ENCODE measurements around the gene KIF3C. TPM values are rescaled to one million over a fixed set of nuclear protein-coding genes. Genes with fewer than 3 reads are reported as not detected.

KIF3C gene
- total RNA-seq, 2 experiments from 2014 or later: 3.0 to 3.4 TPM

DNA sequence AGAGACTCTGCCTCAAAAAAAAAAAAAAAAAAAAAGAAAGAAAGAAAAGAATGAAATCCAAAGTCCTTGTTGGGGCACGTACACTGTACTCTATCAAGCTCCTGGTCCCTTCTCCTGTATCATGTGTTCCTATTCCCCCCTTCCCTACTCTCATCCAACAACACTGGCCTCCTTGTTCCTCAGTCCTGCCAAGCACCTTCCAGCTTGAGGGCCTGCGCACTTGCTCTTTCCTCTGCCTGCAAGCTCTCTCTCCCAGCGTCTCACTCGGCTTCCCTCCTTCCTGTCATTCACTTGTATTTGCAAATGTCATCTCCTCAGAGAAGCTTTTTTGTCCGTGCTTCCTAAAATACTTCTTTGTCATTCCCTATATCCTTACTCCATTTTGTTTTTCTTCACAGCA, 10.8 kb upstream of the KIF3C start:
- Mint-ChIP-seq H3K27ac (no peak overlapping the region), H3K4me3 (no peak overlapping the region), H3K4me1 (ENCODE audit: low read depth) (peaks cover 6% of the 10 kb centered on the region), H3K27me3 (ENCODE audit: low read depth) (no peaks in the 10 kb centered on the region), H3K36me3 (ENCODE audit: low read depth) (no peaks in the 10 kb centered on the region), H3K9me3 (no peaks in the 10 kb centered on the region)
- CTCF ChIA-PET: interaction anchor here (0.7 to 1.0 kb wide), 3 partner anchors 149 to 508 kb away, joined by 4 to 6 read pairs (median 5); no protein-coding TSS in a partner anchor
- no peak for DNase-seq
- intact Hi-C loops (cut with micrococcal nuclease): no loop called here

DNA sequence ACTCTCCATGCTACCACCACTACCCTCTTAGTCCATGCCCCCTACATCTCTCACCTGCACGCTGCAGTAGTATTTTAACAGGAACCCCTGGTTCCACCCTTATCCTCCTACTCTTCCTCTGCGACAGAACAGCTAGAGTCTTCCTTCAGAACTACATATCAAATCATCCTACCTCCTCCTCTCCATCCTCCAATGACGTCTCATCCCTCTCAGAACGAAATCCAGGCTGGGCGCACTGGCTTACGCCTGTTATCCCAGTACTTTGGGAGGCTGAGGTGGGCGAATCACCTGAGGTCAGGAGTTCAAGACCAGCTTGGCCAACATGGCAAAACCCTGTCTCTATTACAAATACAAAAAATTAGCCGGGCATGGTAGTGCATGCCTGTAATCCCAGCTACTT, 10.3 kb upstream of the KIF3C start:
- no peak for DNase-seq
- H3K9me3 Mint-ChIP-seq: no peaks in the 10 kb centered on the region
- intact Hi-C loops (cut with micrococcal nuclease): no loop called here
- no peak overlapping the region for H3K4me3 Mint-ChIP-seq
- no peaks in the 10 kb centered on the region for H3K36me3 Mint-ChIP-seq (ENCODE audit: low read depth)
- H3K27me3 Mint-ChIP-seq (ENCODE audit: low read depth): no peaks in the 10 kb centered on the region
- CTCF ChIA-PET: interaction anchor here (1.0 to 1.6 kb wide), 3 partner anchors 28 to 384 kb away, joined by 3 to 6 read pairs (median 4); no protein-coding TSS in a partner anchor
- no peak overlapping the region for H3K27ac Mint-ChIP-seq
- H3K4me1 Mint-ChIP-seq (ENCODE audit: low read depth): peaks cover 6% of the 10 kb centered on the region

DNA sequence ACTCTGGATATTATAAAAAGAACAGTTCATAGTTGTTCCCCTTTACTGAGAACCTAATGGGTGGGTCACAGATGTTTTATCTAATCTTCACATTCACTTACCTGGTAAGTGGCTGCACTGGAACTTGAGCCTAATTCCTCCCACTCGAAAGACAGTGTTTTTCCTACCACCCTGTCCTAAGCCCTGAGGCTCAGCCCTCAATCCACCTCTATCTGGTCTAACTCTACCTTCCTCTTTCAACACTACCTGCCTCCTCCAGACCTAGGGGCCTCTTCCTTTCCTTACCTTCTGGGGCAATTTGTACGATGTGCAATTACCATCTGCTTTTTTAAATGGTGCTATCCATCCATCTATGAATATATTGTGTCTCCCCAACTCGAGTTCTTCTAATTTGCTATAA, 9.7 kb upstream of the KIF3C start:
- H3K4me1 Mint-ChIP-seq (ENCODE audit: low read depth): peaks cover 6% of the 10 kb centered on the region
- no peak overlapping the region for H3K27ac Mint-ChIP-seq
- no peaks in the 10 kb centered on the region for H3K27me3 Mint-ChIP-seq (ENCODE audit: low read depth)
- no peak for DNase-seq
- no peaks in the 10 kb centered on the region for H3K36me3 Mint-ChIP-seq (ENCODE audit: low read depth)
- H3K4me3 Mint-ChIP-seq: no peak overlapping the region
- intact Hi-C loops (cut with micrococcal nuclease): loop anchor here (1.0 to 2.0 kb wide), 6 partner anchors 41 to 477 kb away; no protein-coding TSS in a partner anchor
- CTCF ChIA-PET: interaction anchor here (0.6 to 2.3 kb wide), 24 partner anchors 10 to 384 kb away, joined by 3 to 35 read pairs (median 4); no protein-coding TSS in a partner anchor
- H3K9me3 Mint-ChIP-seq: no peaks in the 10 kb centered on the region

DNA sequence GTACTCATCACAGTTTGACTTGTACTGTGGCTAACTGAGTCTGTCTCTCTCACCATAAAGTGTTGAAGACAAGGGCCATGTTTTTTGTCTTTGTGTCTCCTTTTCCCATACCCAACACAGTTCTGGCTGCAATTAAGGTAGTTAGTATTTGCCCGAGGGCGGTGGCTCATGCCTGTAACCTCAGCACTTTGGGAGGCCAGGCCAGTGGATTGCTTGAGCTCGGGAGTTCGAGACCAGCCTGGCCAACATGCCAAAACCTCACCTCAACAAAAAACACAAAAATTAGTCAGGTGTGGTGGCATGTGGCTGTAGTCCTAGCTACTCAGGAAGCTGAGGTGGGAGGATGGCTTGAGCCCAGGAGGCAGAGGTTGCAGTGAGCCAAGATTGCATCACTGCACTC, 6.9 kb upstream of the KIF3C start:
- CTCF ChIA-PET: interaction anchor here (0.6 to 2.9 kb wide), 3 partner anchors 38 to 346 kb away, joined by 4 to 15 read pairs (median 5); no protein-coding TSS in a partner anchor
- Mint-ChIP-seq H3K9me3 (no peaks in the 10 kb centered on the region), H3K4me1 (ENCODE audit: low read depth) (peaks cover 6% of the 10 kb centered on the region), H3K27me3 (ENCODE audit: low read depth) (no peaks in the 10 kb centered on the region), H3K27ac (no peak overlapping the region), H3K36me3 (ENCODE audit: low read depth) (no peaks in the 10 kb centered on the region), H3K4me3 (no peak overlapping the region)
- intact Hi-C loops (cut with micrococcal nuclease): no loop called here
- no peak for DNase-seq

DNA sequence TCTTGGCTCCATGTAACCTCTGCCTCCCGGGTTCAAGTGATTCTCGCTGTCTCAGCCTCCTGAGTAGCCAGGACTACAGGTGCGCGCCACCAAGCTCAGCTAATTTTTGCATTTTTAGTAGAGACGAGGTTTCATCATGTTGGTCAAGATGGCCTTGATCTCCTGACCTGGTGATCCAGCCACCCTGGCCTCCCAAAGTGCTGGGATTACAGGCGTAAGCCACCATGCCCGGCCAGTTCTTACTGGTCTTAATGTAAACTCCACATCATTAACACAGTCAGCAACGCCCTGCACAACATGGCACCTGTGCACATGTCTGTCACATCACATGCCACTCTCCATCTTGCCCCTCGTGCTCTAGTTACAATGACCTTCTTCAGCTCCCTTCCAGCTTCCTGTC, 5.8 kb upstream of the KIF3C start:
- intact Hi-C loops (cut with micrococcal nuclease): no loop called here
- no peak overlapping the region for H3K27ac Mint-ChIP-seq
- peaks cover 6% of the 10 kb centered on the region for H3K4me1 Mint-ChIP-seq (ENCODE audit: low read depth)
- H3K36me3 Mint-ChIP-seq (ENCODE audit: low read depth): no peaks in the 10 kb centered on the region
- no peaks in the 10 kb centered on the region for H3K9me3 Mint-ChIP-seq
- CTCF ChIA-PET: interaction anchor here (0.6 to 2.9 kb wide), 2 partner anchors 37 to 141 kb away, joined by 3 to 15 read pairs; no protein-coding TSS in a partner anchor
- no peaks in the 10 kb centered on the region for H3K27me3 Mint-ChIP-seq (ENCODE audit: low read depth)
- no peak for DNase-seq
- no peak overlapping the region for H3K4me3 Mint-ChIP-seq

DNA sequence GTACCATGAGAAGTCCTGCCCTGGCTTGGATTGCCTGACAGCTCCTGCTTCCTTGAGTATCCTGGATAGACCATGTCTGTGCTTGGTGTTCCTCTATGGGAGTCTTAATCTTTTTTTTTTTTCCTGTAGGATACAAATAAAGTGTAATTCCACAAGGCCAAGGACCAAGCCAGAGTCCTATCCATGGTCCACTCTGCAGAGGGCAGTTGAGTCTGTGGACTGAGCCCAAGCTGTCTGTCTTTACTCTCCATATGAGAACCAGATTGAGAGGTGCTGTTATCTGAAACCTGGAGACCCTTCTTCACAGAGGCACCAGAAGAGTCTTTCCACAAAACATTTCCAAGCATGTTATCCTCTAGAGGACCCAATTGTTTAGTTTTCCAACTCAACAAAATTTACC, 1.4 kb upstream of the KIF3C start:
- Mint-ChIP-seq H3K4me3 (peak overlapping the region; percentile 69), H3K4me1 (ENCODE audit: low read depth) (no peaks in the 10 kb centered on the region), H3K27me3 (ENCODE audit: low read depth) (no peaks in the 10 kb centered on the region), H3K9me3 (no peaks in the 10 kb centered on the region), H3K27ac (no peak overlapping the region), H3K36me3 (ENCODE audit: low read depth) (no peaks in the 10 kb centered on the region)
- CTCF ChIA-PET: interaction anchor here (1.0 kb wide), 1 partner anchor 162 kb away, joined by 3 read pairs; no protein-coding TSS in a partner anchor
- DNase-seq: no peak
- intact Hi-C loops (cut with micrococcal nuclease): loop anchor here (2.0 kb wide), 1 partner anchor 131 kb away; no protein-coding TSS in a partner anchor

DNA sequence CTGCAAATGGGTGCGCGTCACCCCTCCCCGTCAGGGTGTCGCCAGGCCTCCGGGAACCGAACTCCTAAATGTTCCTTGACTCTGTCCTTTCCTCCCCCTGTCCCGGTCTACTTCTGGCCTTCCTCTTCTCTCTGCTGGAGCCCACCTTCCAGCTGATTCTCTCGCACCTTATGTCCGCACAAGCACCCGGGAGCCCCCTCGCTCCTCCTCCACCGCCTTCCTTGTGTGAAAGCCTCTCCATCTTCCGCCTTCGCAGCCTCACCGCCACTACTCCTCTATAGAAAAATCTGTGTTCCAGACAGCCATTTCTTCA, 627 bp upstream of the KIF3C start:
- Mint-ChIP-seq H3K9me3 (no peaks in the 10 kb centered on the region), H3K36me3 (ENCODE audit: low read depth) (no peaks in the 10 kb centered on the region), H3K27ac (no peak overlapping the region), H3K4me1 (ENCODE audit: low read depth) (no peaks in the 10 kb centered on the region), H3K27me3 (ENCODE audit: low read depth) (no peaks in the 10 kb centered on the region), H3K4me3 (peak overlapping the region; percentile 69)
- intact Hi-C loops (cut with micrococcal nuclease): loop anchor here (1.0 to 2.0 kb wide), 2 partner anchors 51 to 130 kb away; partner anchors contain the start of gene RAB10
- CTCF ChIA-PET: interaction anchor here (0.6 to 2.0 kb wide), 3 partner anchors 33 to 402 kb away, joined by 3 to 12 read pairs (median 4); no protein-coding TSS in a partner anchor
- DNase-seq: no peak

DNA sequence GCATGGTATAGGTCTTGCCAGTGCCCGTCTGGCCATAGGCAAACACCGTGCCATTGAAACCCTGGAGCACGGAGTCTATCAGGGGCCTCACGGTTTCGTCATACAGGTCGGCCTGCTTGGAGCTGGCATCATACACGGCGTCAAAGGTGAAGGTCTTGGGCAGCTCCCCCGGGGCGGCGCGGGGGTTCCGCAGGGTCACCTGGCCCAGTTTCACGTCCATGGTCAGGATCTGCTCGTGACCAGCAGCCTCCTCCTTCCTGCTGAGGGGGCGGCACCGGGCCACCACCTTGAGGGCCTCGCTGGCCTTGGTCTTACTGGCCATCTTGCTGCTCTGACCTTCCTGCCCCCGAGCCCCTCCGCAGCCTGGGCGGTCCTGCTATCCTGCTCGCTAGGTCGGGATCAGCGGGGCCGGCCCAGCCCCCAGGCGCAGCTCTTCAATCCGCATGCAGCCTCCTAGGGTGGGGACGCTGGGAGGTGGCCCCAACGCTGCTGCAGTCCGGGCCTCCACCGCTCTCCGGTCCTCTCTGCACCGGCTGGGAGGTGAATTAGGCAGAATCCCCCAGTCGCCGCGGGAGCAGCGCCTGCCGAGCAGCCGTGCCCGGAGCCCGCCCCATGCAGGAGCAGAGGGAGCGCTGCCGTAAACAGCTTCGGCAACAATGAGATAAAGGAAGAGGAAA, 563 bp downstream of the KIF3C start:
- no peaks in the 10 kb centered on the region for H3K27me3 Mint-ChIP-seq (ENCODE audit: low read depth)
- DNase-seq: no peak
- H3K4me1 Mint-ChIP-seq (ENCODE audit: low read depth): no peaks in the 10 kb centered on the region
- H3K4me3 Mint-ChIP-seq: peak overlapping the region; percentile 80
- no peaks in the 10 kb centered on the region for H3K36me3 Mint-ChIP-seq (ENCODE audit: low read depth)
- intact Hi-C loops (cut with micrococcal nuclease): loop anchor here (1.0 to 2.0 kb wide), 2 partner anchors 53 to 129 kb away; partner anchors contain the start of gene RAB10
- CTCF ChIA-PET: interaction anchor here (0.8 to 2.0 kb wide), 5 partner anchors 8 to 129 kb away, joined by 3 to 12 read pairs (median 3); no protein-coding TSS in a partner anchor
- no peak overlapping the region for H3K27ac Mint-ChIP-seq
- H3K9me3 Mint-ChIP-seq: no peaks in the 10 kb centered on the region

DNA sequence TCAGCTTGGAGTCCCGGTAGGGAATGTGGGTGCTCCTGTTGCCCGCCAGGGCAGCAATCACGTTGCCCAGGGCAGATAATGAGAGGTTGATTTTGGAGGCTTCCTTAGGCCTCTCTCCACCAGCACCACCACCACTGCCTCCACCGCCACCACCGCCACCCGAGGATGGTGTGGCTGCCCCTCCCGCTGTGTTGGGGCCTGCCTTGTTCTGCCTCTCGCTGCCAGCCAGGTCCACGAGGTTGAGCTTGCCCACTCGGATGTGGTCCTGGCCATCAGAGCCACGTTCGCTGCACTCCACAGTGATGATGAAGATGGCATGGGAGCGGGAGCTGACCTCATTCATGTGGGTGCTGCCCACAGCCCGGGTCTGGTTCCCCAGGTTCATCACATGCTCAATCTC, 1.3 kb downstream of the KIF3C start:
- CTCF ChIA-PET: interaction anchor here (1.8 to 2.0 kb wide), 3 partner anchors 11 to 128 kb away, joined by 6 to 12 read pairs (median 12); no protein-coding TSS in a partner anchor
- Mint-ChIP-seq H3K27ac (no peak overlapping the region), H3K27me3 (ENCODE audit: low read depth) (no peaks in the 10 kb centered on the region), H3K4me1 (ENCODE audit: low read depth) (no peaks in the 10 kb centered on the region), H3K9me3 (no peaks in the 10 kb centered on the region), H3K4me3 (peak overlapping the region; percentile 27), H3K36me3 (ENCODE audit: low read depth) (no peaks in the 10 kb centered on the region)
- no peak for DNase-seq
- intact Hi-C loops (cut with micrococcal nuclease): no loop called here

DNA sequence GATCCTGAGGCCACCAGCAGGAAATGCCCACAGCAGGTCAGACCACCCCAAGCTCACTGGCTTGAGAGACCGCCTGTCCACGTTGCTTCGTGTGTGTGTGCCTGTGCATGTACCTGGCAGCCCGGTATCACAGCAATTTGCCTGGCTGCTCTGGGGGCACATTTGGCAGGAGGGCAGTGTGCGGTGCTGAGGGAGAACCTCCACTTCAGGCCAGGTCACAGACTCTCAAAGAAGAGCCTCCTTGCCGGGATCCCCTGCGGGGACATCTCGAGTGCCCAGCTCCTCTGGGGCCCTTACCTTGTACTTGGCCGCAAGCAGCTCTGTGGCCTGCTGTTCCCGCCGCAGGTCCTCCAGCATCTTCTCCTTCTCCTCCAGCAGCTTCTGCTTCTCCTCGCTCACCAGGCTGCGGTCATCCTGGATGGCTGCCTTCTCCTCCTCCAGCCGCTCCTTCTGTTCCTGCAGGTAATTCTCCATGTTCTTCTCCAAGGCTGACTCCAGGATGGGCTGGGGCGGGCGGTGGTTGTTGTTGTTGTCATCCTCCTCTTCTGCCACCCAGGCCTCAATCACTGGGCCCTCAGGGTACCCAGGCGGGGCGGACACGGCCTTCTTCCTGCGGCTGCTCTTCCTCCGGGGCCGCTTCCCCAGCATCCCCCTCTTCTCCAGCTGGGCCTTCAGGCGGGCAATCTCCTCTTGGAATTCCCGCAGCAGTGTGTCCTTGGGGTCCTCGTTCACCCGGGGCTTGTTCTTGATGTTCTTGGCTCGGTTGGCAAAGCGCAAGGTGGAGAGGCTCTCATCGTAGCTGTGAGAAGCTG, 2.0 kb downstream of the KIF3C start:
- Mint-ChIP-seq H3K9me3 (no peaks in the 10 kb centered on the region), H3K4me3 (no peak overlapping the region), H3K27me3 (ENCODE audit: low read depth) (no peaks in the 10 kb centered on the region), H3K4me1 (ENCODE audit: low read depth) (no peaks in the 10 kb centered on the region), H3K27ac (no peak overlapping the region), H3K36me3 (ENCODE audit: low read depth) (no peaks in the 10 kb centered on the region)
- intact Hi-C loops (cut with micrococcal nuclease): no loop called here
- DNase-seq: no peak
- CTCF ChIA-PET: interaction anchor here (1.4 to 1.8 kb wide), 2 partner anchors 11 to 29 kb away, joined by 4 to 6 read pairs; no protein-coding TSS in a partner anchor

DNA sequence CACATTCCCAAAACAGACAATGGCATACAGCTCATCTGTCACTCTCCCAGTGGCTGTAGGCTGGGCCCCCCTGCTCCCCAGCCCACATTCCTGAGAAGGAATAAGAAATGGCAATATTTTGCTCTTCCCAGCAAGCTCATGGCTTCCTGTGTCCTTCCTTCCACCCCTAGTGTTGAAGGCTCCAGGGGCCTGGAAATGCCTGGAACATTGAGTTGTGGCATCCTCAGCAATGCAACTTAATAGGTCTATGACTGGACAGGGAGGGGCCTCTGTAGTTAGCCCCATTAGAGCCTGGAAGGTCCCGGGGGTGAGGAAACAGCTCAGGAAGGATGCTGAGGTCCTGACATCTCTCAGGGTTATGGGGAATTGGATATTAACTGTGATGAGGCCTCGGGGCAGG, 3.3 kb downstream of the KIF3C start:
- CTCF ChIA-PET: interaction anchor here (1.4 kb wide), 1 partner anchor 28 kb away, joined by 4 read pairs; no protein-coding TSS in a partner anchor
- intact Hi-C loops (cut with micrococcal nuclease): no loop called here
- H3K27ac Mint-ChIP-seq: no peak overlapping the region
- no peaks in the 10 kb centered on the region for H3K9me3 Mint-ChIP-seq
- H3K4me3 Mint-ChIP-seq: no peak overlapping the region
- DNase-seq: no peak
- no peaks in the 10 kb centered on the region for H3K4me1 Mint-ChIP-seq (ENCODE audit: low read depth)
- H3K27me3 Mint-ChIP-seq (ENCODE audit: low read depth): no peaks in the 10 kb centered on the region
- no peaks in the 10 kb centered on the region for H3K36me3 Mint-ChIP-seq (ENCODE audit: low read depth)

DNA sequence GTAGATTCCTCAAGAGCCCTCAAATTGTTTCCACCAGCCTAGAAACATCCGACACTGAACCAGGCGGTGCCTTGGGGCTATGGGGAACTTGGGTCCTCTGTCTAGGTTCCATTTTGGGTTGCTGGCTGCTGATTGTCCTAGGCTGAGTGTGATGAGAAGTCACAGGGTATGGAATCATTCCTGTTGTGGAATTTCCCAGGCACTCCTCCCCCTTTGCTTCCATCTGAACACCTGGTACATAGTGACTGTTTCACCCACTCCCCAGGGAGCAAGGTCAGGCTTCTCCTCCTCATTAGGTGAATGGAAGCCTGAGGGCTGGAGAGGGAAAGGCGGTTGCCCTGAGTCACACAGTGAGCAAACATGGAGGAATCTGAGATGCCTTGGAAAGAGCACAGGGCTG, 4.5 kb downstream of the KIF3C start:
- Mint-ChIP-seq H3K4me3 (no peak overlapping the region), H3K27me3 (ENCODE audit: low read depth) (no peaks in the 10 kb centered on the region), H3K9me3 (no peaks in the 10 kb centered on the region), H3K36me3 (ENCODE audit: low read depth) (no peaks in the 10 kb centered on the region), H3K27ac (no peak overlapping the region), H3K4me1 (ENCODE audit: low read depth) (no peaks in the 10 kb centered on the region)
- no peak for DNase-seq
- CTCF ChIA-PET: no interaction called here
- intact Hi-C loops (cut with micrococcal nuclease): no loop called here

Measured in activated naive CD4-positive, alpha-beta T cell treated with anti-CD3 and anti-CD28 coated beads for 36 hours (primary cell).